Measurements from ENCODE around the gene KCNG2.

GRCh38 chr18:79941473-79942119 is 143.9 kb downstream of the KCNG2 start:
- TF ChIP-seq CTCF (IDR thresholded peaks at IDR 0.05 in 2 of 3, conservative IDR thresholded peaks at IDR 0.05 in 1 of 3; ENCODE audit: insufficient read depth in 2 of 3, low read depth in 1 of 3, low read length in 3 of 3) (no peak), MYC (IDR thresholded peaks at IDR 0.05; ENCODE audit: low read depth, low read length) (no peak), MYC (CRISPR knock-in tag; IDR thresholded peaks at IDR 0.05; ENCODE audit: borderline replicate concordance, low read depth) (no peak), ZNF384 (IDR thresholded peaks at IDR 0.05; ENCODE audit: low read depth, low read length) (no peak), HMG20A (CRISPR knock-in tag; conservative IDR thresholded peaks at IDR 0.05) (no peak), CLOCK (CRISPR knock-in tag; IDR thresholded peaks at IDR 0.05; ENCODE audit: borderline replicate concordance) (no peak), ZNF232 (CRISPR knock-in tag; IDR thresholded peaks at IDR 0.05) (no peak), MTA3 (IDR thresholded peaks at IDR 0.05; ENCODE audit: borderline replicate concordance) (no peak), POLR2A (conservative IDR thresholded peaks at IDR 0.05) (no peak), NFATC3 (IDR thresholded peaks at IDR 0.05) (no peak), ZNF165 (CRISPR knock-in tag; IDR thresholded peaks at IDR 0.05; ENCODE audit: borderline replicate concordance) (no peak), ZNF740 (CRISPR knock-in tag; IDR thresholded peaks at IDR 0.05) (no peak), ZNF740 (tag; IDR thresholded peaks at IDR 0.05) (no peak)
- TF ChIP-seq, protein P1, sequence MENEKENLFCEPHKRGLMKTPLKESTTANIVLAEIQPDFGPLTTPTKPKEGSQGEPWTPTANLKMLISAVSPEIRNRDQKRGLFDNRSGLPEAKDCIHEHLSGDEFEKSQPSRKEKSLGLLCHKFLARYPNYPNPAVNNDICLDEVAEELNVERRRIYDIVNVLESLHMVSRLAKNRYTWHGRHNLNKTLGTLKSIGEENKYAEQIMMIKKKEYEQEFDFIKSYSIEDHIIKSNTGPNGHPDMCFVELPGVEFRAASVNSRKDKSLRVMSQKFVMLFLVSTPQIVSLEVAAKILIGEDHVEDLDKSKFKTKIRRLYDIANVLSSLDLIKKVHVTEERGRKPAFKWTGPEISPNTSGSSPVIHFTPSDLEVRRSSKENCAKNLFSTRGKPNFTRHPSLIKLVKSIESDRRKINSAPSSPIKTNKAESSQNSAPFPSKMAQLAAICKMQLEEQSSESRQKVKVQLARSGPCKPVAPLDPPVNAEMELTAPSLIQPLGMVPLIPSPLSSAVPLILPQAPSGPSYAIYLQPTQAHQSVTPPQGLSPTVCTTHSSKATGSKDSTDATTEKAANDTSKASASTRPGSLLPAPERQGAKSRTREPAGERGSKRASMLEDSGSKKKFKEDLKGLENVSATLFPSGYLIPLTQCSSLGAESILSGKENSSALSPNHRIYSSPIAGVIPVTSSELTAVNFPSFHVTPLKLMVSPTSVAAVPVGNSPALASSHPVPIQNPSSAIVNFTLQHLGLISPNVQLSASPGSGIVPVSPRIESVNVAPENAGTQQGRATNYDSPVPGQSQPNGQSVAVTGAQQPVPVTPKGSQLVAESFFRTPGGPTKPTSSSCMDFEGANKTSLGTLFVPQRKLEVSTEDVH (IDR thresholded peaks at IDR 0.05; ENCODE audit: low read depth, partially characterized antibody) = no peak

Measured in K562 (cell line).